HG03565 (cell line): ENCODE results near the gene ELK1.
A peak's percentile ranks its signal among the peaks of the same experiment; 100 is the strongest.

Source experiments
- ATAC-seq: cut with Tn5 transposase; IDR thresholded peaks from one replicate; pipeline ENCODE4 v1.9.1; 2021; ENCODE audit warnings: mild to moderate bottlenecking, moderate library complexity; ENCODE audit not compliant: unreplicated experiment

Gene ELK1

DNA sequence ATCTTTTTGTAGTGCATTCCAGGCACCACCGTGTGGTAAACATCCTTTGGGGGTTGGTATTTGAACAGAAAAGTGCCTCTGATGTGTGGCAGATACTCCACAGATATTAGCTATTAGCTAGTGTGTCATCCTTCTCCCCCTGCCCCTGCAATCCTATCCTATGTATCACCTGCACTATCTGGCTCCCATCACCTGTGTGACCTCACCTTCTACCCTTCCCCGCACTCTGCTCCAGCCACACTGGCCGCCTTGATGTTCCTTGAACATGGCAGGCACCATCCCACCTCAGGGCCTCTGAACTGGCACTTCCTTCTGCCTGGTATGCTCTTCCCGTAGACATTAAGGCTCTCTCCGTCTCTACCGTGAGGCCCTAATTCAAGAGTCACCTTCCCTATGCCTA, 3.7 kb downstream of the ELK1 start:
- ATAC-seq = no peak

DNA sequence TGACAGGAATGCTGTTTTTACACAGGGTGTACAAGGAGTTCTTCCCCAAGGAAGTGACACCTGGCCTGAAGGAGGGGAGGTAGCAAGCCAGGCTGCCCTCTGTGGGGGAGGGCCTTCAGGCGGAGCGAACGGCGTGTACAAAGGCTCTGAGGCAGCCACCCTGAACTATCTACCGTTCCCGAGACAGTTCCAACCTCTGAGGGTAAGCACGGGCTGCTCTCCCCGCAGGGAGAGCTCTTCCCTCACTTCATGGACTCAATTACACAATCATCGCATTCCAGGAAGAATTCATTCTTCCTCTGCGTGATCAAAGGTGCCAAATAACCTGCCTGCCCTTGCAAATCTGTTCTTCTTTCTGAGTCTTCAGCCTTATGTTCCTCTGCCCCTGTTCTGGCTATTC, 4.8 kb downstream of the ELK1 start:
- ATAC-seq = no peak

GRCh38 chrX:47644557-47645091, 5.7 kb downstream of the ELK1 start:
- no peak for ATAC-seq

- no peak for ATAC-seq
Observed at GRCh38 chrX:47643926-47644325, 6.4 kb downstream of the ELK1 start.

- no peak for ATAC-seq
Observed at GRCh38 chrX:47638816-47639215, 11.5 kb downstream of the ELK1 start.

GRCh38 chrX:47637546-47638195, 12.7 kb downstream of the ELK1 start:
- ATAC-seq = no peak

- ATAC-seq = no peak
Observed at GRCh38 chrX:47634871-47635575, 15.3 kb downstream of the ELK1 start.

DNA sequence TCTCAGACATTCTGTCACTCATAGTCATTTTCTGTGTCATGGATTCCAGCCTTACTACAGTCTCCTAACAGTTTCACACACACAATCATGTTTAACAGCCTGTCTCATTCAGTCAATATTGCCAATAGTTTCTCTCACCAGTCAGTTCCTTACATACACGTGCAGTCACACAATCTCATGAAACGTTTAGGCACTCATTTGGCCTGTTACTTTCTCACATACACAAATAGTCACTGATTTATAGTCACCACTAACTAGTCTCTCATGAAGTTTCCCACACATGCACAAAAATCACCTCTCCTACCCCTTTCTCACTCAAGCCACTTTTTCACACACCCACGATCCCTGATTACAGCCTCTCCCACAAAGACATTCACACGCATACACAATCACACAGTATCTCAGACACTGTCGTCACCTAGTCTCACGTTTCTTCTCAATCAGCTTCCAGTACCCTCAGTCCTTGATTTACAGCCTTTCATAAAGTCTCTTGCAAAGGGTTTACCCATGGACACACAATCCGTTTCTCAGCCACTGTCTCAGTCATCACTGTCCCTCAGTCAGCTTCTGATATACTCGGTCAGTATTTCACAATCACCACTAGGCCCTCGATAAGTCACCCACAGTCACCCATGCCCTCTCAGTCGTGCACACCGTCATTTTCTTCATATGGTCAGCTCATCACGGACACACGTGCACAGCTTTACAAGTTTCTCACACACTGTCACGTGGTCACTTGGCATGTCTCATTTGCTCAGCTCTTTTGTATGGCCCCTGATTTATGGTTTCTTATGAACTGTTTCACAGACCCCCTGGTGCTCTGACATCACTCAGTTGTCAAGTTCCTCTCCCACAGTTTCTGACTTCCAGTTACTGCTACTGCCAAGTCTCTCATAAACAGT, 16.4 kb downstream of the ELK1 start:
- ATAC-seq = no peak

- no peak for ATAC-seq
Observed at GRCh38 chrX:47632666-47633065, 17.7 kb downstream of the ELK1 start.

DNA sequence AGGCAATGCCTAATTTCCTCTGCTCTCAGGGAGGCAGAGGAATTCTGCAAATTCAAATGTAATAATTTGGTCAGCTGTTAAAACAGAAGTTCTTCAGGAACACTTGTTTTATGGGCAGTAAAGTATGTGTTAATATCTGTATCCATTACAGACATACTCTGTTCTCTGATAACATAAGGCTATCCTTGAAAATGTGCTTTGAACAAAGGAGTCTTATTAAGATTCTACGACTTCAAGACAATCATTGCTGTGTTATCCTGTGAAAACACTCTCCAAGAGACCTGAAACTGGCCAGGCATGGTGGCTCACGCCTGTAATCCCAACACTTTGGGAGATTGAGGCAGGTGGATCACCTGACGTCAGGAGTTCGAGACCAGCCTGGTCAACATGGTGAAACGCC, 18.7 kb downstream of the ELK1 start:
- no peak for ATAC-seq

DNA sequence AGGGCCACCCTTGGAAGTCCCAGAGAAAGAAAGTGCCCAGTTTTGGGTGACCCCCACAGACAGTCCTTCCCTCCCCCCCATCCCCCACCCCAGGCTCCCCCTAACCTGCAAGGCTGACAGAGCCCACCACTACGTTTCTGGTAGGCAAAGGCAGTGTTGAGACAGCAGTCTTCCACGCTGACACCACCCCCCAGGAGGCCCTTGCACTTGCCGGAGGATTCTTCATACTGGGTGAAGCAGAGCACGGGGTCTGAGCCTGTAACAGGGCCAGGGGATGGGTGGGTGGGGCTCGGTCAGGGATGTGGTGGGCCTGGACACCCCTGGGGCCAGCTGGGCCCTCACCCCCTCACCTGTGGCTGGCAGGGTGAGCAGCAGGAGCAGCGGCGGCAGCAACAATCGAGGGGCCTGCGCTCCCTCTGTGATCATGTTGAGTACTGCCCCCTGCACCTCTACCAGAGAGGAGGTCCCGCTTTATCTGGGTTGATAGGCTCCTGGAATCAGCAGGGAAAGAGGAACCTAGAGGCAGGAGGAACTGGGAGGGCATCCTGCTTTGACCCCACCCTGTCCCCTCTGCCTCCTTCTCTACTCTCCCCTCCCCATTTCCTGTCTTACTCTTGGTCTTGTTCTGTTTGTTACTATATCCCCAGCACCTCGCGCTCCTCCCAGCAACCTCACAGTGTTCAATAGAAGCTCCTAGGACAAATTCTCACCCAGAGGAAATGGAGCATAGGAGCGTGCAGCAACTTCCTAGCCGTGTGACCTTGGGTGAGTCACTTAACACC, 20.8 kb downstream of the ELK1 start, which contains the start of gene CFP:
CFP (minus strand) TSS at position 512 of the 782 bp plus-strand sequence; CDS start at position 426, 86 bp downstream.
- no peak for ATAC-seq

DNA sequence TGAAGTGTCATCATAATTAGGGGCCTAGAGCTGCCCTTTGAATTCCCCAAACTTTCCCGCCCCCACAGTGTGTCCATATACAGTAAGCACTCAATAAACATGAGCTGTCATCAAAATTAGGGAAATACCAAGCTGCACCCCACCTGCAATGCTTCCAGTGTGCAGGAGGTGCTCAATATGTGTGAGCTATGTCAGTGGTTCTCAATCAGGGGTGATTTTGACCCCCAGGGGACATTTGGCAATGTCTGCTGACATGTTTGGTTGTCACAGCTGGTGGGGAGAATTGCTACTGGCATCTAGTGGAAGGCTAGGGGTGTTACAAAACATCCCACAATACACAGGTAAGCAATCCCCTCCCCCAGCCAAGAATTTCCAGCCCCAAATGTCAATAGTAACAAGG, 21.4 kb downstream of the ELK1 start:
- no peak for ATAC-seq

DNA sequence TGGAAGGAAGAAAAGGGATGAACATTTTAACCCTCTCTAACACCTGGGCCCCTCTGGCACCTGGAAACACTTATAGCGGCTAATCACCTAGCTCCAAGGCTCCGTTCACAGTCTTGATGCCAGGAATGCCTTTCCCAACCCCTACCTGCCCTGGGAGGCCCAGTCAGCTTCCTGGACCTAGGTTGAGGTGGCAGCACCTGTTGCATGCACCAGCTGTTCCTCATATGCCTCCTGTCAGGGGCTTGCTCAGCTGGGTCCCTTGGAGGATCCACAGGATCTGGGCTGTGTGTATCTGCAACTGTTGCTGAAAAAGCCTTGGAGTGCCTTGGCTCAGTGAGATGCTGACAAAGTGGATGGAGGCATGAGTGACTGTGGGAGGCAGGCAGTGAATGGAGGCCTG, 25.0 kb downstream of the ELK1 start:
- no peak for ATAC-seq

GRCh38 chrX:47623540-47624027, 26.8 kb downstream of the ELK1 start:
- ATAC-seq = no peak

DNA sequence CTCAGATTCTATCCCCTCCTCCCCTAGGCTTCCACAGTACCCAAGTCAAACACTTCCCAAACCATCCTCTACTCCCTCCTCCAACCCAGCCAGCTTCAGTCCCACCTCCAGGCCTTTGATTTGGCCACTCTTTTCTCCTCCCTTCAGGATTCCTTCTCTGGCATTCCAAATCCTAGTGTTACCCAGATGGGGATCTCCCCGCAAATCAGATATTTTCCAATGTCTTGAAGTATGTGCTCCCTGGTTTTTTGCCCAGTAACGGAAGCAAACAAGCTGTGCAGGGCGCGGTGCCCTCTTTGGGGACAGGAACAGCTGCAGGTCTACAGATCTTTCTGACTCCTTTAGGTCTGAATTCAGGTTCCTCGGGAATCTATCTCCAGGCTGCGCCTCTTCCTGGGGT, 28.5 kb downstream of the ELK1 start:
- no peak for ATAC-seq

- no peak for ATAC-seq
Observed at GRCh38 chrX:47620303-47620685, 30.1 kb downstream of the ELK1 start.

DNA sequence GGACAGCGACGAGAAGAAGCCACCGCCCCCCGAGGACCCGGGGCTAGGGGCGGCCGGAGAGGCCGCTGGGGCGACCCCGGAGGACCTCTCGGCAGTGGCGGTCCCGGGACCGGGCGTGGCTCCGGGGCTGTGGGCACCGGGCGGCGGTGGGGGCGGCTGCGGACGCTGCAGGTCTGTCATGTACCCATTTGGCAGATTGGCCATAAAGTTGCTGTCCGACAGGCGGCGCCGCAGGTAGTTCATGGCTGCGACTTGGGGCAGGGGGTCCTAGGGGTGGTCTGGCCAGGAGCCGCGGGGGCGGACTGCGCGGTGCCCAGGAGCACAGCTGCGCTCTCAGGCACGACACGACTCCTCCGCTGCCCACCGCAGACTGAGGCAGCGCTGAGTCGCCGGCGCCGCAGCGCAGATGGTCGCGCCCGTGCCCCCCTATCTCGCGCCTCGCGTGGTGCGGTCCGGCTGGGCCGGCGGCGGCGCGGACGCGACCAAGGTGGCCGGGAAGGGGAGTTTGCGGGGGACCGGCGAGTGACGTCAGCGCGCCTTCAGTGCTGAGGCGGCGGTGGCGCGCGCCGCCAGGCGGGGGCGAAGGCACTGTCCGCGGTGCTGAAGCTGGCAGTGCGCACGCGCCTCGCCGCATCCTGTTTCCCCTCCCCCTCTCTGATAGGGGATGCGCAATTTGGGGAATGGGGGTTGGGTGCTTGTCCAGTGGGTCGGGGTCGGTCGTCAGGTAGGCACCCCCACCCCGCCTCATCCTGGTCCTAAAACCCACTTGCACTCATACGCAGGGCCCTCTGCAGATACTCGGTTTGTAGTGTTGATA, 30.7 kb downstream of the ELK1 start, which contains the start of gene SYN1:
SYN1 (minus strand) TSS at position 372 of the 817 bp plus-strand sequence; CDS start at position 243, 129 bp downstream.
- peak; percentile 78 for ATAC-seq

GRCh38 chrX:47618923-47619485, 31.4 kb downstream of the ELK1 start:
- no peak for ATAC-seq

DNA sequence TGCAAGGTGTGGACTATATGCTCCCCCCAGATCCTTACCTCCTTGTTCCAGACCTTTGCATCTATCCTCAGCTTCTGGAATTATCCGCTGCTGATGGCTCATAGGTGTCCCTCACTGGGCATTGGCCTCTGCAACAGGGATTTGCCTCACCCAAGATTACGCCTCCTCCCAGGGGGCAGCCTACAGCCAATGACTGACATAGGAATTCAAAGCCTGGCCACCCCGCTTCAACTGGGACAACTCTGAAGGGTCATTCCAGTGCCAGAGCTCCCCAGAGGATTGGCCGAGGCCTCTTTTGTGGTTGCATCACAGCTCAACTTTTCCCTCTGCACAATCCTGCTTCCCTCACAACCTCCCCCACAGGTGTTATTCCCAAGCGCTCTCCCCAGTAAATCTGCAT, 35.7 kb downstream of the ELK1 start:
- no peak for ATAC-seq
